HG03175 (cell line): ENCODE results near the gene ADAMTSL1.

ENCODE experiments used
- ATAC-seq: cut with Tn5 transposase; IDR thresholded peaks from one replicate; pipeline ENCODE4 v1.9.1; 2021; ENCODE audit warnings: mild to moderate bottlenecking, moderate library complexity; ENCODE audit not compliant: unreplicated experiment

ADAMTSL1 gene

DNA sequence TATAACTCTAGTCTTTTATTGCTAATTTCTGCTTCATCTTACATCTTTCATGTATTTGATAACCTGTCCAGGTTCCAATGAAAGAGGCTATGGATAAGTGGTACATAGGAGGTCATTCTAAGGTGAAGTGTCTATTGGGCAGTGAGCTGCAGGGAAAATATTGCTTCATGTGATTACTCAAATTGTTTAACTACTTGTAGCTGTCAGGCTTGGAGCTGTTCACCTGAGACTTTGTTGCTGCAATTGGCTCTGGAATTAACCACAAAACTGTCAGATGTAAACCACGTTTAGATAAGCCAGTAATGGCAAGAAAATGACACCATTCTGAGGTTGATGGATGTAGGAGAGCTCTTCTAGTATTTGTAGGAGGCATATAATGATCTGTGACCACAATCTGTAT is 26.0 kb downstream of the ADAMTSL1 start:
- ATAC-seq = no peak

DNA sequence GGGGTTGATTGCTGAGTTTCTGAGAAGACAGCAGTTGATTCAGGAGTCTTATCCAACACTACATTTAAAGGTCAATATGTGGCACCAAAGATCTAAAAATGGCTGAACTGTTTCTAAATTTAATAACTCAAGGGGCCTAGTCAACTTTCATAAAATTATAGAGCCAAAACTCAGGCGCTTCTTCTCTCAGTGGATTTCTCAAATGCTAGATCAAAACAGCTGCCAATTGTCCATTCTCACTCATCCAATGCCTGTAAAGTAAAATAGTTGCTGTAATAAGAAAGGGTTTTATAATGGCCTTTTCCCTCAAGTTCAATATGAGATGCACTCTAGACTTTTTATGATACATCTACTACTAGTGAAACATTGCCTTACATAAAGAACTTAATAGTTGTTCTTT is 26.5 kb downstream of the ADAMTSL1 start:
- no peak for ATAC-seq

DNA sequence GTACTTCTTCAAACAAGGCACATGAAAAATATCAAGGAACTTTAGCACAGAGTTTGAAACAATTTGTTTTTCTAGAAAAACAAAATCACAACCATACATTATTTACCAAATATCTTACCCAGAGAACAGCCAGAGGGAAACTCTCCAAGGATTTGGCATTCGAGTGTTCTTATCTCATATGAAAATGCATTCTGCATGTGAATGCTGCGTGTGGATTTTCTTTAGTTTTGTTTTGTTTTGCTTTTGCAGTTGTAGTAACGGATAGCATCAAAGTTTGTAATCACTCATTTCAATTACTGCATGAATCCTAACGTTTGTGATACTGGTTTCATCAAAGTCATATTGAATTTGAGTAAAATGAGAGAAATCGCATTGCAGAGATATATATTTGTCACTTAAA is 28.0 kb downstream of the ADAMTSL1 start:
- ATAC-seq = no peak

DNA sequence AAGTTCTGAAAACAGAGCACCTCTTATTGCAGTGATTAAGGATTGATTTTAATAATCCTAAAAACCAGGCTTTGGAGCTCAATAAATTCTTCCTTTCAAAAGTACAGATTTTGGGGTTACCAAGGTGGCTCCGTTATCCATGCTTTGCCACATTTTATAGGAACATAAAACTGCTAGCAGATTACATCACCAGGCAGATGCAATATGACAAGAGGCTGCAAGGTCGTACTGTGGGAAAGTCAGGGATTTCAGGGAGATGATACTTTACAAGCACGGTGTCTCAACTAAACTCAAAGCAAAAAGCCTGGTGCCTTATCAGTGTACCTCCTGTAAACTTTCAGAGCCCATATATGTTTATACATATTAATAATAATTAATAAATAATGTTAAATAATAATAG is 28.6 kb downstream of the ADAMTSL1 start:
- ATAC-seq = no peak

DNA sequence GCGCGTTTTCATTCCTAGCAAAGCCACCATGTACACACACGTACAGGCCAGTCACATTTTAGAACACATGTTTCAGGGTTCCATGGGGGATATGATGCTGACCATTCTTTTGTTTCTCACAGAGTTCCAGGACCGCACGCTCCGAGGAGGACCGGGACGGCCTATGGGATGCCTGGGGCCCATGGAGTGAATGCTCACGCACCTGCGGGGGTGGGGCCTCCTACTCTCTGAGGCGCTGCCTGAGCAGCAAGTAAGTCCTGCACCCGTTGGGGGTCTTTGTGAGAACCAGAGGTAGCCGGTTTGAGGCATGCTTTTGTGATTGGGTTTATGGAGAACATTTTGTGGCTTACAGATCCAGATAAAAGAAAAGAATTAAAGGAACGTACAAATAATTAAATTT is 30.8 kb downstream of the ADAMTSL1 start:
- ATAC-seq = no peak

DNA sequence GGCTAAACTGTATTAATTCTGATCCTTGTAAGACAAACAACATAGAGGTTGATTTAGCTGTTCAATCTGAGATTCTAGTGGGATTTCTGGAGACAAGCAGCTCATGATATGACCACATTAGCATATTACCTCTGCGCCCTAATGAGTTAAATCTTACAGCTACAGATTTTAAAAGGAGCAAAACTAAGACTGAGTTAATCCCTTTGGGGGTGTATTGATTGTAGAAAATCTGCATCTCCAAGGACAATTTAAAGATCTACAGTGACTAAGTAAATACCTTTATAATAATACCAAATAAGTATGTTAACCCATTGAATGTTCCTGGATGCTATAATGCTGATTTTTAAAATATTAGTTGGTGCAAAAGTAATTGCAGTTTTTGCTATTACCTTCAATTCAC is 33.2 kb downstream of the ADAMTSL1 start:
- ATAC-seq = no peak

DNA sequence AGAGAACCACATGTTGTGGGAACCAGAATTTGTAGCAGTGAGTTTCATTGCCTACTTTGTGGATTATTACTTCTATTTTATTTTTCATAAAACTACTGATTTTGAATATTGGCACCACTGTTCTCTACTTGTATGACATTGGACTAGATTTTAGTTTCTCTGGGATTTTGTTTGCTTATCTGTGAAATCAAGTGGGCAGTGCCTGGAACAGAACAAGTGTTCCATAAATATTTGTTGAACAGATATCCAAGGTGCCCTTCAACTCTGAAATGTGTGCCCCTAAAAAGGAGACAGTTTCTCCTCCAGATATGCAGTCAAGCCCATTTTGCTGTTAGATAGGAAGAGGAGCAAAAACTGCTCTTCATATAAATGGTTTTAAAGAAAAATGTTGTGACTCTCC is 42.6 kb downstream of the ADAMTSL1 start:
- ATAC-seq = no peak

DNA sequence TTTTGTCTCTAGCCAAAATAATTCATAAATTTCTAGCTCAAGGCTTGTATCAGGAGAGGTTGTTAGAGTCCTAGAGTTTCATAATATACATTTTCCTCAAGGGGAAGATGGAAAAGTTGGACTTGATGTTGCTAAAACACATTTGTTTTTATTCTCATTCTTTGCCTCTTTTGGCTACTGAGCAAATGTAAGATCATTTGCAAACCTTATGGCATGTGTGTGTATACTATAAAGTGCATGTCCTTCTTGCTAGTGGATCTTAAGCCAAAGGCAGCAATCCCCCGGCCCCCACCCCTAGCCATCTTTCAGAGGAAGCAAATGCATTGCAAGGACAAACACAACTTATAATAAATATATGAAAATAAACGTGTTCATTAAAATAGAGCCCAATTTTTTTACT is 43.0 kb downstream of the ADAMTSL1 start:
- ATAC-seq = no peak

DNA sequence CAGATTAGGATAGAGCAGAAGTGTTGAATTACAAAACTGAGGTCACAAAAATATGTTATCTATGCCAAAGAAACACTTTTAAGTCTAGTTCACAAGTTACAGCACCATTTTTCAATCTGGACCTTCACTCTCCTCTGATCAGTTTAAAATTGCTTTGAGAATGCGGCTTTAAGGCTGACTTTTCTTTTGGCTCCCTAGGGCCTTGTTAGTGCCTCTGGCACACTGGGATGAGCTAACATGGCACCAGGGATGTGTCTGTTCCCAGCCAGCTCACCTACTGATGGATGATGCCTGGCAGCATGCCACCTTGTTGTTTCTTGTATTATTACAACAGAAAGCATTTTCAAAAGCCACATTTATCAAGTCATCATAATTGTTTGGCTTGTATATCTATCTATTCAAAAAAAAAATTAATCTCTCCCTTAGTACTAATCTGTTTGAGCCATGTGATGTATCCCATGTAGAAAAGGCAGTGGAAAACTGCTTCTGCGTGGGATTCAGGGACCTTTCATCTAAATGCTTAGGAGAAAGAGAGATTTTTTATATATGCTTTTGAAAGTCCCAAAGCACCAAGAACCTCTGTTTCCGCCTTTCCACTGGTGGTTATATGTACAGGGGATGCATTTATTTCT is 46.6 kb downstream of the ADAMTSL1 start:
- ATAC-seq = no peak

DNA sequence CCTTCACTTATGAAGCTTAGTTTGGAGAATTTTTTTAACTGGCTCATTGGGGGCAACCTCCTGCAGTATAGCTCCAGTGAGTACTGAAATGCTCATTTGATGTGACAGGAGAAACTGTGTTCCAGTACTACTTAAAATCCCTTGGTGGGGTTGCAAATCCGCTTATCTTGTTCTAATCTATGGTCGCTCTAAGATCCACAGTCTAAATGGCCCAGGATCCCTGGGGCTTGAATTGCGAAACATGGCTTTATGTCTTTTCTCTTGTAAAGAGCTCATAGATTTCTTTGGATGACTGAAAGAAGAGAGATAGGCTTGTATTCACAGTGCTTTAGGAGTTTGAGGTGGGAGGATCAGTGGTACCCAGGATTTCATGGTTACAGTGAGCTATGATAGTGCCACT is 52.7 kb downstream of the ADAMTSL1 start:
- no peak for ATAC-seq

DNA sequence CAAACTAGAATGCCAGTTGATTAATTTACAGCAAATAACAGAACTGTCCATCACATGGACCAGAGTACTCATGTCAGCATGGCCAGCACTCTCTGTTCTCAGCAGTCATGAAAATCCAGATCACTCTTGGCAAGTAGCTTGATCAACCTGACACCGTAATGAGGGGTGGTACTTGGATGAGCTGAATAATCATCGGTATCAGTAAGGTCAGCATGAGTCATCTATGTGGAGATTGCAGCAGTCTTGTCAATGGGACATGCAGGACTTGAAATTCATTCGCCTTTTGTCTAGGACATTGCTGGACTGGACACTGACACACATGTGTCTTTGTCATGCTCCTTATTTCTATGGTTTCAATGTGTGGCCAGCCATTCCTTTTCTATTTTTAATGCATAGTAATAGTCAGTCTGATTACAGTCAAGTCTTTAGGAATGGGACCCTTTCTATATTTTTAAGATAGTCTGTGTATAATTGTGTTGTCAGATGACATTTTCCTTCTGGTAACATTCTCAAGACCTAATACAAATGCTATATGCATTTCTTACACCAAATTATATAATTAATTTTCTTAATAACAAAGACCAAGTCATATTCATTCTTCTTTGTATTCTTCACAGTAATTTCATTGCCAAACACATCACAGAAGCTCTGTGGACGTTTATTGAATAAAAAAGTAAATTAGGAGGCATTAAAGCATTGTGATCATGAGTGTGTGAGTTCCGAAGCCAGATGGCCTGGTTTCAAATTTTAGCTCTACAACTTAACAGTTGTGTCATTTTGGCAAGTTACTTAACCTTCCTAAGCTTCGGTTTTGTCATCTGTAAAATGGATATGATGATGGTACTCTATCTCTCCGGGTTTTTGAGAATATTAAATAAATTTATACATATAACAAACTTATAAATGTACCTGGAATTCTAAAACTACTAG is 57.4 kb downstream of the ADAMTSL1 start:
- no peak for ATAC-seq

DNA sequence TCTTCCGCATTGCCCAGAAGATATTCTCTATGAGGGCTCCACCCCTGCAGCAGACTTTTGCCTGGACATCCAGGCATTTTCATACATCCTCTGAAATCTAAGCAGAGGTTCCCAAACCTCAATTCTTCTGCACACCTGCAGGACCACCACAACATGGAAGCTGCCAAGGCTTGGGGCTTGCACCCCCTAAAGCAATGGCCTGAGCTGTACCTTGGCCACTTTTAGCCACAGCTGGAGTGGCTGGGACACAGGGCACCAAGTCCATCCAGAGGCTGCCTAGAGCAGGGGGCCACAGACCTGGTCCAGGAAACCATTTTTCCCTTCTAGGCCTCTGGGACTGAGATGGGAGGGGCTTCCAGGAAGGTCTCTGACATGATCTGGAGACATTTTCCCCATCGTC is 60.7 kb downstream of the ADAMTSL1 start:
- ATAC-seq = no peak

DNA sequence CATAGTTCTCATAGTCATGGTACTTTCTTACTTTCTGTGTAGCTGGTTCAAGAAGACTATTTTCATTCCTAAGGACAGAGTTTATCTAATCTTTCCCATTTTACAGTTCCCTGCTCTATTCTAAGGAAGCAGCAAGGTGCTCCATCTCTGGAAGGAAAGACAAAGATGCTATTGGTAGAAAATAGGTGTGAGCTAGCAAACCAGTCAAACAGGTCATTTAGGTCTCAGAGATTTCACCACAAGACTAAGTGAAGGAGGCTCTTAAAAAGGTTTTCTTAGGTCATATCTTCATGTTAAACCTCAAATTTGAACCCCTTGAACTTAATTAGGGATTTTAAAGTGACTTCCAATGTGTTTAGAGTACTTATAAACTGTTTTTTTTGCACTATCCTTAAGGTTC is 62.6 kb downstream of the ADAMTSL1 start:
- no peak for ATAC-seq

DNA sequence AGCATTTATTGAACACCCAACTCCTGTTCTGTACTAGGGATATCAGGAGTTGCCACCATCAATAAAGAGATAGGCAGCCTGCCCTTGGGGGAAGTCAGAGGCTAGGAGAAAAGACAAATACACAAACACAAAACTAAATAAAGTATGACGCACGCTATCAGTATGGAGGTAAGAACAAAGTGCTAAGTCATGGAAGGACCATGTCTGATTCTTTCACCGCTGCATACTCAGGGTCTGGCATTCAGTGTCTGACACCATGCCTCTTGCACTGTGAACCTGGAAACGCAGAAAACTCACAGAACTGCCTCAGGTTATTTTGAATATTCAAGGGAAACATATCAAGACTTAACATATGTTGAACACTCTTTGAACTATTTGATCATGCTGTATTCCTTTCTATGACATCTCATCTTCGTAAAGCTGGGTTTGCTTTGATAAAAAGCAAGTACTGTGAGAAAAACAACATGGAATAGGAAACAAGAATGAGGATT is 65.3 kb downstream of the ADAMTSL1 start:
- no peak for ATAC-seq

DNA sequence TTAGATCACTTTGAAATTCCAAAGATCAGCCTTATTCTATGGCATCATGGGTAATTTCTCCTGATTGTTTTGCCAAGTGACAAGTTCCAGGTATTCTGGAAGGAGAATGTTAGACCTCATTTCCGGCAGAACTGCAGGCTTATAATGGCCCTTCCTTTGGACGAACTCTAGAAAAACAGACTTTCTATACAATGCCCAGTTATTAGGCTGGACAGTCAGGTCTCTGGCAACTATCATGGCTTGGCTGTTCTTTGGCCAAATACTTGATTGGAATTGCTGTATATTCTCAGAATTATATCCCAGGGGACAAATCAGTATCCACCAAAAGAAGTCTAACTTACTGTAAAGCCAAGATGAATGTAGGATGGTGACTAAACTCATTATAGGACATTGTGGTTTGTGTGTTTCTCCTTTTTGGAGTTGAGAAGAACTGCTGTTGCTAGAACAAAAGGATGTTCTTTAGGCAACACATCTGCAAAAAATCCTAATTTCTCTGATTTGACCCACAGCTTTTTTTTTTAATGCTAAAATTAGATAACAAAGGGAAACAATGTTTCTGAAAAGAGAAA is 69.0 kb downstream of the ADAMTSL1 start:
- ATAC-seq = no peak

DNA sequence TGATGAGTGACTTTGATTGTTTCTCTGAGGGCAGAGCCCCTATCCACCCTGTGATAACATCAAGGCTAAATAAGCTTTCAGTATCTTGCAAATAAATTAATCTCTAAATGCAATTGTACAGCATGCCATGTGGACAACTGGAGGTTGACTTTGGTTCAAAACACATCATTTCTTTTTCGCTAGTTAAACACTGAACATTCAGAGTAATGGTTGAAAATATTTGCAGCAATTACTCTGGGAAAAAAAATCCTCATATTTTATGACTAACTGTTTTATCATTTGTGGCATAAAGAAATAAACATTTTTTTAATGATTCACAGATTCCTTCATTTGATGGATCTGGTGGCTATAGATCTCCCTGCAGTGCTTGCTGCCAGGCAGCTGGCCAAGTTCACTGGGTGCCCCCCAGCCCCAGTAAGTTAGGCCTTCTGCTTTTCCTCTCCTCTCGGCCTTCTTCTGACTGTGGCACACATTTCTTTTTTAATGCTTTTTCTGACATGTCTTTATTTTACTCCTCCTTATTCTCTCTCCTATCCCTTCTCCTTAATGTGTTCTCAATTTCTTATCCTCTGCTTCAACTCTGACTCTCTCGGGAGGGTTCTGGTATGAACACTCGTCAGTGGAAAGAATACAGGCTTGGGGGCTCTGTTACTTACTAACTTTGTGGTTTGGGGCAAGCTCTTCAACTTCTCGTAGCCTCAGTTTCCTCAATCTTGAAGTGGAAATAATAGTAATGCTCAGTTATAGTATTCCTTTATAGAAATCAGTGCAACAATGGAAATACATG is 69.6 kb downstream of the ADAMTSL1 start:
- ATAC-seq = no peak

DNA sequence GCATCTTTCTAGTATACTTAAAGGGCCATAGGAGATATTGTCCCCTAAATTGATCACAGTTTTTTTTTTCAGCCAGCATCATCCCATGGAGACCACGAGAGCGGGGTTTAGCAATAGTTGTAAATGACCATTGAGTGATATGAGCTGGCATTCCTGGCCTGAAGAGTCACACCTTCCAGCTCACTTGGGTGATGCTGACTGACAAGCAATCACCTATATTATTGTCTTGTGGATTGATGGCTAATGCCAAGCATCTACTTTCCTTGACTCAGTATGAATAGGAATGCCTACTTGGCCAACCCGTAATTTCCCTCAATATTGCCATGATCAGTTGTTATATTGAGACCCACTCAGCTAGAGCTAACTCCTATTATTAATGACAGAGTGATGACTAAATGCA is 70.5 kb downstream of the ADAMTSL1 start:
- no peak for ATAC-seq

DNA sequence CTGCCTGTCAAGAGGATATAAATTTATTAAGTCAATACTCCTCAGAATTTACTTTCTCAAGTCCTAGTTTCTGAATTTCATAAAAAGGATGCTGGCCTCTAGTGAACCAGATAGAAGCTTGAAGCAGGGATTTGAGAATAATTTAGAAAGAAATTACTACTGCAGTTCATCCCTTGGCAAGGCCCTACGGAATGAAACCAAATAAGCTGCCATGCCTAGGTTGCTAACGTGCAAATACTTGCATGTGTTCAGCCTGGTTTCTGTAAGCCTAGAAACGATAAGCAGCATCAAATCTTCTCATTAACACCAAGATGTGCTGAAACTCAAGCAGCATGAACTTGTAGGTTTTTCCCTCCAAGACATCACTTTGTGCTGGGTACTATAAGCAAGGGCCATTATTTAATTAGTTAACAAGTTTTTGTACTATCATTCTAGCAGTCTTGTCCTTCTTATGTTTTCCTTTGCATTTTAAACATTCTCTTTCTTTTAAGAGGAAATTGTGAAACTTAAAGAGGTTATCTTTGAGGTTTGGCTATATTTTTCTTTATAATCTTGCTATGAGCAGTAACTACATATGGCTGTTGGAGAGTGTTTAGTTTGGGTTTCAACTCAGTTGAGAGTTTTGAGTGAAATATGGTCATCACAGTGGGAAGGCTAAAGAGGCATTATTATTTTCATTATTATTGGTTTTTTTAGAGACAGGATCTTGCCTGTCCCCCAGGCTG is 71.8 kb downstream of the ADAMTSL1 start:
- no peak for ATAC-seq

DNA sequence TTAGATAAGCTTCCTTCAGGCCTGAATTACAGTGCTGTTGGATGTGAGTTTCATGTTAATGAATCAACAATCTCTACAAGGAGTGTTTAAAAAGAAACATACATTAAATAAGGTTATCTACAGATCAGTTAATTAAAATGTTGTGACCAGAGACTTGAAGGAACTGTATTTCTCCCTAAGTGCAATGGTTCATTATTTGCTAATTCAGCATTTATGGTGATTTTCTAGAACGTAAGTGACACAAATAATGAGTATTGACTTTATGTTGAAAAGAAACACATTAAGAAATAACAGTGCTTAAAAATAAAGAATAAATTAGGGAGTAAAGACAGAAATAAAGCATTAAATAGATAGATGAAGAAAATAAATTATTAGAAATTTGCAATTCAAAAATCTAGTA is 74.5 kb downstream of the ADAMTSL1 start:
- ATAC-seq = no peak

DNA sequence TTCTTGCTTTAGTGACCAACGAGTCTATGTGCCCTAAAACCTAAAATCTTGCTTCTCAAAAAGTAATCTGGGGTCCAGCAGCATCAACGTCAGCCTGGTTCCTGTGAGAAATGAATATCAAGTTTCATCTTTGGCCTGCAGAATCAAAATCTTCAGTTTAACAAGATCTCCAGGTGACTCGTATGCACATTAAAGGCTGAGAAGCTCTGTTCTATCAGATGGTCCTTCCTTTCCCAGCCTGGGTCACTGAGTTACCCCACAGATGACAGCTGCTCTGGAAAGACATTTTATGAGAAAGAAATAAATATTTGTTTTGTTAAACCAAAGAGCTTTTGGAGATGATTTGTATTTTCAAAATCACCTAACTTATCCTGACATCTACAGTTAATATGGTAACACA is 75.8 kb downstream of the ADAMTSL1 start:
- ATAC-seq = no peak

DNA sequence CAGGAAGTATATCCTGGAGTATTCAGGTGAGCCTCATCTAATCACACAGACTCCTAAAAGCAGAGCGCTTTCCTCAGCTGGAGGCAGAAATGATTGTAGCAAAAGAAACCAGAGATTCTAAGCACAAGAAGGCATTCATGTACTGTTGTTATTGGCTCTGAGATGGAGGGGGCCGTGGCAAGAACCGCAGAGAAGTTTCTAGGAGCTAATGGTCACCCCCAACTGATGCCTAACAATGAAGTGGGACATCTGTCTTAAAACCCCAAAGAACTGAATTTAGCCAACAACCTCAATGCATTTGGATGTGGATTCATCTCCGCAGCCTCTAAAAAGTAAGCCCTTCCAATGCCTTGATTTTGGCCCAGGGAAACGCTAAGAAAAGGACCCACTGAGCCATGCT is 76.3 kb downstream of the ADAMTSL1 start:
- no peak for ATAC-seq
